NCI-H146 treated with DMSO at 0.1 percent for 48 hours (cell line): ENCODE measurements around the gene ALDH4A1.
"Not testable (repeated sequence)": the region's sequence is repeated elsewhere in the genome, so short reads cannot be mapped to it uniquely, and the experiment has no call there.

Source experiments
- DNase-seq: peaks from one replicate; lab custom pipeline; 2025; ENCODE audit not compliant: unreplicated experiment; lab: John Stamatoyannopoulos, UW

The ALDH4A1 gene

GRCh38 chr1:18879215-18879790 is 23.1 kb downstream of the ALDH4A1 start:
- DNase-seq = no peak

DNA sequence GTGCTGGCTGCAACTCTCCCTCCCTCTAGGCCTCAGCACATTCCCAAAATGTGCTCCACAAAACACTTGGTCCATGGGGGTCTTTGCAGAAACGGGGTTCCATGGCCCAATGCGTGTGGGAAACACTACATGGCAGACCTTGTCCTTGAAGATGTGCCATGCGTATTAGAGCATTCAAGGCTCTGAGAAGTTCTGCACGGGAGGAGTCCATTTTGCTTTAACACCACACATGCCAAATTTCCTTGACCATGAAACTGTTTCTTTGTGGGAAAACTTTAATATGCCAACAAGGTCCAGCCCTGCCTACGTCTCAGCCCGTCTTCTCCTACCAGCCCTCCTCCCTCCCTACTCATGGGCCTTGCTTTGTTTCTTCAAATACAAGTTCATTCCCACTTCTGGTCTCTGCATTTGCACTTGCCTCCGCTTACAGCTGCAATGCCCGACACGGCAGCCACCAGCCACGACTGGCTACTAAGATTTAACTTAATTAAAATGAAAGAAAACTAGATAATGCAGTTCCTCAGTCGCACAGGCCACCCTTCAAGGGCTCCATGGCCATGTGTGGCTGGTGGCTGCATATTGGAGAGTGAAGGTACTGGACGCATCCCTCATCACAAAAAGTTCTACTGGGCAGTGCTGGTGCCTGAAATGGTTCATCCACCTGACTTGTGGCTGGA is 23.7 kb downstream of the ALDH4A1 start:
- DNase-seq = no peak

DNA sequence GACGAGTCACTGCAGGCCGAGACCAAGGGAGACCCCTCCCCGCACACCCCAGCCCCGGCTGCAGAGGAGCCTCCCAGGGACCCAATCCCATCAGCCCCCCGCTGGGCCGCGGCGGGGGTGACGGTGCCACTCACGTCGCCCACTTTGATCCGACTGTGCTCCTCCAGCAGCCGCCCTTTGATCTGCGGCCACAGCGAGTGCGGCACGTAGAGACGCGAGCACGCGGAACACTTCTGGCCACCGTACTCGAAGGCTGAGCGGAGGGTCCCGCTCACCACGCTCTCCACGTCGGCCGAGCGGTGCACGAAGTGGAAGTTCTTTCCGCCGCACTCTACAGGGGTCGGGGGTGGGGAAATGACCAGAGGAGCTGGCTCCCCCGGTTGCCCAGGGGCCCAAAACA is 25.1 kb downstream of the ALDH4A1 start:
- DNase-seq = no peak

GRCh38 chr1:18876210-18876609 is 26.1 kb downstream of the ALDH4A1 start:
- DNase-seq = no peak

DNA sequence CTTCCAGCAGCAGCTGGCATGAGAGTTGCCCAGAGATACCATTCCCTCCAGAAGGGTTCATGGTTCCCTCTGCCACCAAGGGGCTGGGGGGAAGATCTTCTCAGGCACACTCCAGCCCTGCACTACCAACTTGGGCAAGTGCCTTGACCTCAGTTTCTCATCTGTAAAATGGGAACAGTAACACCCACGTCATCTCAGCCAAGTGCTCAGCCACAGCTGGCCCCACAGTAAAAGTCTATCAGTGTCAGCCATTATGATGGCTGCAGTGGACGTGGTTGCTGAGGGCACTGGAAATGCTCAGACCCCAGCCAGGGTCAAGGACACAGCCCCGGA is 26.6 kb downstream of the ALDH4A1 start:
- no peak for DNase-seq

DNA sequence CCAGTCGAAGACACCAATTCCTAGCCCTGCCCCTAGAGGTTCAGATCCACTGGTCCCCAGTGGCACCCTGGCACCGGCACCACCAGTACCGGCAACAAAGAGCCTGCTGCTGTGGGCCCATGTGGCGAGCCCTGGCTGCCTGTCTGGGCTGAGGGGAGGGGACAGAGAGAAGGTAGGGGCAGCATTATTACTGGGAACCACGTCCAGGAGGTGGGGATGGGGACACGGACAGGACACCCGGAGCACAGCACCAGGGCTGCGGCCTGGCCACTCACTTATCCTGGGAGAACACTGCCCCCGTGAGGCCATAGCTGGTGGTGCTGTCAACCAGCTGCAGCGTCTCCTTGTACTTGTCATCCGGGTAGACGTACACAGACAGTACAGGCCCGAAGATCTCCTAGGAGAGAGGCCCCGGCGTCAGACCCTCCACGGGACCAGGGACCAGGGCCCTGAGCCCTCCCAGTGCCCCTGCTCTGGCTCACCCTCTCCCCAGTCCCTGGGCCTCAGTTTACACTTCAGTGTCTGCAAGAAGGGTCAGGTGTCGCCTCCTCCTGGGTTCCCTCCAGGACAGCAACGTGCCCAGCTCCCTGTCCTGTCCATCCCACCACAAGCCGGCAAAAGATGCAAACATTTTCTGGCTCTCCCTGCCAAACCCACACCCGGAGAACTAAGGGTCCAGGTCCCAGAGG is 27.1 kb downstream of the ALDH4A1 start:
- no peak for DNase-seq

DNA sequence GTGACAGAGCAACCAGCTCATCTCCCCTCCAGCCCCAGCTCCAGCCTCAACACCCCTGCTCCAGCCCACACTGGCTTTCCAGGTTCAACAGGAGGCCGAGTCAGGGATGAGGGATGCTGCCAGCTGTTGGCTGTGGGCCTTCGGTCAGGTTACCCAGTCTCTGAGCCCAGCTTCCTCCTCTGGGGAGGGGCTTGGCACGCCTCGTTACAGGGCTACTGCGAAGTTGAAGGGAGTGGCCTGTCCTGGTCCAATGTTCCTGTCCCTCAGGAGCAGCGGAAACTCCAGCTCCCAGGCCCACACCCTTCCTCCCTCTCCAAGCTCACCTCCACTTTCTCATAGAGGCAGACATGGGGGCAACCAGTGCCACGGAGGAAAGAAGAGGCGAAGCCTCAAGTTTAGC is 27.8 kb downstream of the ALDH4A1 start:
- no peak for DNase-seq

- DNase-seq = no peak
Observed at GRCh38 chr1:18874036-18874435, 28.3 kb downstream of the ALDH4A1 start.

DNA sequence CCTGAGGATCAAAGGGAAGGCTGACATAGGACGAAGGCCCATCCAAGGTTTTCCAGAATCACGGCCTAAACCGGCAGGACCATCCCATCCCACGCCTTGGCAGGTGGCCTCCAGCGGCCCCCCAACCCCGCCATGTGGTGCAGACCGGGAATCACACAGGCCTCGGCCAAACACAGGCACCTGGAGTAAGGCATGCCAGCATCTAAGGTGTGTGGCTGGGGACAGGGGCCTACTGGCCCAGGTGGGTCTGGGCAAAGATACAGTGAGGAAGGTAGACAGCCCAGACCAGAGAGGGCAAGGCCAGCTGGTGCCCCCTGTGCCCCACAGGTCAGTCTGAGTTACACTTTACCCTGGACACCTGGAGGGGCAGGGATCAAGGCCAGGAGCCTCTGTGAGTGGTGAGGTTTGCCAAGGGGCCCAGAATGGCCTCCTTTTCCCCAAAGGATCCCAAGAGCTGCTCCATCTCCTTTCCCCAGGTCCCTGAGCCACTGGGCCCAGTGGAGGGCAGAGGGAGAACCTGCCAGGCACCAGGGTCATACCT is 30.2 kb downstream of the ALDH4A1 start:
- no peak for DNase-seq

DNA sequence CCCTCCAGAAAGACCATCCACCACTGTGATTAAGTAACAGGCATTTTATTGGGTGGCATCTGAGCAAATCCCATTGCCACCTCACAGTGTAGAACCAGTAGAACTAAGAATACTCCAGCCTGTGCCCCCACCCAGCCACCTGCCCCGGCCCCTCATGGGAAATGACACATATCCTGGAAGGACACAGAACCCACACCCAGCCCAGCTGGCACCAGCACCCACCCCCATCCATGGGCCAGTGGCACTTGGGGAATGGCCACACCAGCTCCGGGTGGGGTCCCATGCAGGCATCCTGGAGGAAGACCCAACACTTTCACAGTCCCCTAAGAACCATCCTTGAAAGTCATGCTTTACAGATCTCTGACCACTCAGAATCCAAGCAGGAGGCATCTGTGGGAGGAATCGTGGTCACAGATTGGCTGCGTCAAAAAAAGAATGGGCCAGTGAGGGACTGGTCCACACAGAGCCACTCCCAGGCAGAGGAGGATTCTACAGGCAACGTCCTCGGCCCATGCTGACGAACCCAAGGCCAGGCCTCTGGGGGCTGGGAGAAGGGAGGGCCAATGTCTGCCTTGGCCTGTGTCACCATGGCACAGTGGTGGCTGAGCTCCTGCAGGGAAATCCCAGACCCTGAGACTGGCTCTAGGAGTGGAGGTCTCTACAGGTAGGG is 30.8 kb downstream of the ALDH4A1 start:
- DNase-seq = no peak

GRCh38 chr1:18870957-18871356 is 31.4 kb downstream of the ALDH4A1 start:
- DNase-seq = no peak

DNA sequence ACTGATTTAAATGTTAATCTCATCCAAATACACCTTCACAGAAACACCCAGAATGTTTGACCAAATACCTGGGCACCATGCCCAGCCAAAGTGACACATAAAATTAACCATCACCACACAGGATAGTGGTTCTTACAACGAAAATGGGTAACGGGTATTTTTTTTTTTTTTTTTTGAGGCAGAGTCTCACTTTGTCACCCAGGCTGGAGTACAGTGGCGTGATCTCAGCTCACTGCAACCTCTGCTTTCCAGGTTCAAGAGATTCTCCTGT is 31.8 kb downstream of the ALDH4A1 start:
- DNase-seq = not testable (repeated sequence)

DNA sequence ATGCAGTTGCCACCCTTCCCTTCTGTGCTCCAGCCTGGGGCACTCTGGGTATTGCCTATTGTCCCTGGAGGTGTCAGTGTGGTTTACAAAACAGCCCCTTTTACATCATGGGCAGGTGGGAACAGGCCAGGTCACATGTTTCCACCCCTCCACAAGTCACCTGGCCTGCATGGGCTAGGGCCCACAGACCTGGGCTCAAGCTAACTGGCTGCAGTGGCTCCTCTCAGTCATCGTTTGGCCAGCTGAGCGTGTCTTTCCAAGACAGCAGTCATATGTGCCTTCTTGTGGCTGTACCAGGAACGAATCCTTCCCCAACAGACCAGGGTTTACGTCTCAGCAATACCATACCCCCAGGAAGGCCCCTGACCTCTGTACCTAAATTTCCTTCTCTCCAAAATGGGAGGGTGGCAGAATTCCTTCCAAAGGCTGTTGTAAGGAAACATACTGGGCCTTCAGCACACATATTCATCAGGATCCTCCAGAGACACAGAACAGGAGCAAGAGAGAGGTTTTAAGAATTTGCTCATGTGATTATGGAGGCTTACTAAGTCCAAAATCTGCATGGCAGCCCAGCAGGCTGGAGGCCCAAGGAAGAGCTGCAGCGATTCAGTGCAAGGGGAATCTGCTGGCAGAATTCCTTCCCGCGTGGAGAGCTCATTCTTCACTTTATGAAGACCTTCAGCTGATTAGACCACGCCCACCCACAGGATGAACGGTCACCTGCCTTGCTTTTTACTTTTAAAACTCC is 32.3 kb downstream of the ALDH4A1 start:
- no peak for DNase-seq

GRCh38 chr1:18868801-18869424 is 33.4 kb downstream of the ALDH4A1 start:
- DNase-seq = no peak

DNA sequence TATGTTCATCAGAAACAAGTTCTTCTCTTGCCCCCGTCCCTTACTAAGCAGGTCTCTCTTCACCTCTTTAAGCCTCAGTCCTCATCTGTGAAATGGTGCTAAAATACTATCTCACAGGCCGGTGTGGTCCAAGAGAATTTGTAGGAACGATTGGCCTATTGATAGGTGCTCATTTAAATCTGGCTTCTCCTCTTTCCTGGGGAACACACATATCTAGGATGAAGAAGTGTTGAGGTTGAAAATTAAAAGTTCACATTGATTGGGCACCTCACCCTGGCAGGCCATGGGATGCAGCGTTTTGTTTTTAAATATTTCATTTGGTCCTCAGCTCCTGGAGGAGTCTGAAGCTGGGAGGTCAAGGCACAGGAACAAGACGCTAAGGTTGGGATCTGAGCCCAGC is 34.0 kb downstream of the ALDH4A1 start:
- DNase-seq = no peak

GRCh38 chr1:18866846-18867245 is 35.5 kb downstream of the ALDH4A1 start:
- DNase-seq = no peak

- DNase-seq = no peak
Observed at GRCh38 chr1:18866314-18866713, 36.0 kb downstream of the ALDH4A1 start.

- no peak for DNase-seq
Observed at GRCh38 chr1:18865176-18865575, 37.2 kb downstream of the ALDH4A1 start.

DNA sequence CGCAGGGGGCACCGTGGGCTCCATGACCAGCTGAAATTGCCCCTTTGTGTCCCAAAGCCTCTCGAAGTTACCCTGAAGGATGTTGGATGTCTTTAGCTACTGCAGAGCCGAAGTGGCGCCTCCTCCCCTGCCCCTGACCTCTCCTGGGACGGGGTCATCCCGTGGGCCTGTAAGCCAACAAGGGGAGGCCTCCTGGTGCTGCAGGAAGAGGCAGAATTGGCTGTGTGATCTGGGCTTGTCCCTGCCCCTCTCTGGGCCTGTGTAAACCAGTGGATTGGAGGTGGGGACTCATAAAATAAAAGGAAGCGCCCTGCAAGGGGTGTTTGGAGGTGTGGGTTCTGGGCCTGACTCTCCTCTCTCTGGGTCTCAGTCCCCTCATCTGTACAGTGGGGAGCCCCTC is 40.8 kb downstream of the ALDH4A1 start:
- DNase-seq = no peak

- no peak for DNase-seq
Observed at GRCh38 chr1:18861082-18861481, 41.3 kb downstream of the ALDH4A1 start.

GRCh38 chr1:18859560-18859959 is 42.8 kb downstream of the ALDH4A1 start, which contains the start of gene TAS1R2:
TAS1R2 (minus strand) TSS chr1:18859660; CDS start chr1:18859660, 0 bp downstream.
- DNase-seq = no peak
